Left lobe of liver (tissue), 2 donors: ENCODE results near the gene SFMBT2. TPM values are rescaled to one million over a fixed set of nuclear protein-coding genes. Genes with fewer than 3 reads are reported as not detected.
"Not testable (repeated sequence)": the region's sequence is repeated elsewhere in the genome, so short reads cannot be mapped to it uniquely, and the experiment has no call there.

Experiments
- ATAC-seq: fragments of 200-7000 bp; cut with Tn5 transposase; one replicate; pipeline ENCODE4 v1.9.1; 2020; ENCODE audit warnings: mild to moderate bottlenecking, moderate library complexity
- DNase-seq: peaks from one replicate; pipeline ENCODE4 v3.0.0-alpha.2; 2020; ENCODE audit warnings: low spot score
- total RNA-seq: library from RNA; stranded (reverse); gene quantifications from one replicate; pipeline ENCODE4 v1.2.1, GENCODE V29; 2021
- donor health status: DM: no; HTN: no; CAD: no; lungs with moderate emphysema.
- donor health status: DM: no; HTN: yes; CAD: no.

Gene SFMBT2
- total RNA-seq, 1 donor from 2014 or later = 1.1 TPM

DNA sequence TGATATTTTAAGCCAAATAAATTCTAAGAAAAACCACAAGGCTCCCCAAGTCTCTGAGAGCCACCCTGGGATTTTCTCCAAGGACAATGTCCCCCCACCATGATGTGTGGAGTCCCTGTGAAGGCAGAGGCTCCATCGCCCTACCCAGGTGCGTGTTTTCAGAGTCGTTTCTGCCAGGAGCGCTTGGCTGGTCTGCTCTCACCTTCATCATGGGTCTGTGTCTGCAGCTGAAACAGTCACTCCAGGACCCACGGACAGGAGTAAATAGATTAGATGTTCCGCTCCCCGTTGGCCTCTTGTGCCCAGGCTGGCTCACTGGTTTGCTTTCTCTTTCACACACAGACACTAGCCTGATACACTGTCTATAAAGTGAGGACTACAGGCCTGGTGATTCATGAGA is 217.5 kb downstream of the SFMBT2 start:
- ATAC-seq (no peak), DNase-seq (no peak)

DNA sequence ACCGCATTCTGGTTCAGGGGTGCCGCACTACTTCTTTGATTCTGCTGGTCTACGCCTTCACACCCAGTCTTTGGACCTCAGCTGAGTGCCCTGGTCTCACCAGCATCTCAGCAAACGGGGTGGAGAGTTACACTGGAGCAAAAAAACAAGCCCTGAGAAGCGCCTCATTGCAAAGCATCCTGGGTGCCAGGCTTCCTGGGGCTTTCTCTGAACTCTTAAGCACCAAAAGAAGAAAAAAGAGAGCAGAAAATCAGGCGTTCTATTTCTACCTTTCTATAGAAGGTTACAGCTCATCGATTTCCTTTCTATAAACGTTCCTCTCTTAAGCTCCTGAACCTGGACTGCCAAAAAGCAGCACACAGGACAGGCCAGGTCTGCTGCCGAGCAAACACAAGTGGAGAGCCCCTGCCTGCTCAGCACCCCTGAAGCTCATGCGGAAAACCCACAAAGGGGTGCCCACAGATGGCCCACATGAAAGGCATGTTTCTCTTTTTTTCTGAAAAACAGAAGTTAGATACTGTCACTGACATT is 217.9 kb downstream of the SFMBT2 start:
- no peak for ATAC-seq
- no peak for DNase-seq

DNA sequence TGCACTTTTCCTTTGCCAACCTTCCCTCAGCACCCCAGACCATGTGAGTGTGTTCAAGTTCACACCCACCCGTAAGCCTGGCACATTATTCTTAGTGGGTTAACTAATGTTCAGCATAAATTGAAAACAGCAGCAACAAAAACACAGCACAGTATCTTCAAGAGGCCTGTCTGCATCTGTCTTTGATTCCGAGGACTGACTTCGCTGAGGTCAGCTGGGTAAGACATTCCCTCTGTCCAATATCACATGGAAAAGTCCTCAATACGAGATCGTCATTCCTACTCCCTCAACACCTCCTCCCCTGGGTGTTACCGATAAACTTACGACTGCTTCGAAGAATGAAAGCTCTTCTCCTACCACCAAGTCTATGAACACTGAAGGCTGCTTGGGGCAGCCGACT is 218.8 kb downstream of the SFMBT2 start:
- DNase-seq (no peak), ATAC-seq (no peak)

DNA sequence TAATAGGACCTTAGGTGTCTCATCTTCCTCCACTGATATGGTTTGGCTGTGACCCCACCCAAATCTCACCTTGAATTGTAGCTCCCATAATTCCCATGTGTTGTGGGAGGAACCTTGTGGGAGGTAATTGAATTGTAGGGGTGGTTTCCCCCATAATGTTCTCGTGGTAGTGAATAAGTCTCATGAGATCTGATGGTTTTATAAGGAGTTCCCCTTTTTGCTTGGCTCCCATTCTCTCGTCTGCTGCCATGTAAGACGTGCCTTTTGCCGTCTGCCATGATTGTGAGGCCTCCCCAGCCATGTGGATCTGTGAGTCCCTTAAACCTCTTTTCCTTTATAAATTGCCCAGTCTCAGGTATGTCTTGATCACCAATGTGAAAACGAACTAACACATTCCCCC is 220.1 kb downstream of the SFMBT2 start:
- DNase-seq, ATAC-seq: not testable (repeated sequence)

DNA sequence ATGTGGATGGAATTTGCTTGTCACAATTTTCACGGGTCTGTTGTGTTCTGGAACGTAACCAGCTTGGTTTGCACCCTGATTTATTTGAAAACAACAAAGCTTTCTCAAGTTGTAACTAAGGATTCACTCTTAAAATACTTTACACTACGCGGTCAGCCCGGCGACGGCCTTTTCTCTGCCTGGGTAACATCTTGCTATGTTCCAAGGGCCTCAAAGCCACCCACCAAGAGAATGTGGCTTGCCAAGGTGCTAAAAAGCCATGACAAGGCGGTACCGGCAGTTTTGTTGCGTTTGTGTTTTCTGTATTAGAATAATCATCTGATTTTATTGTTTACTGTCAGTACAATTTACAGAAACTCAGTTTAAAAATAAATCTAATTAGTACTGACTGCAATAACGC is 220.9 kb downstream of the SFMBT2 start:
- DNase-seq (no peak), ATAC-seq (no peak)

DNA sequence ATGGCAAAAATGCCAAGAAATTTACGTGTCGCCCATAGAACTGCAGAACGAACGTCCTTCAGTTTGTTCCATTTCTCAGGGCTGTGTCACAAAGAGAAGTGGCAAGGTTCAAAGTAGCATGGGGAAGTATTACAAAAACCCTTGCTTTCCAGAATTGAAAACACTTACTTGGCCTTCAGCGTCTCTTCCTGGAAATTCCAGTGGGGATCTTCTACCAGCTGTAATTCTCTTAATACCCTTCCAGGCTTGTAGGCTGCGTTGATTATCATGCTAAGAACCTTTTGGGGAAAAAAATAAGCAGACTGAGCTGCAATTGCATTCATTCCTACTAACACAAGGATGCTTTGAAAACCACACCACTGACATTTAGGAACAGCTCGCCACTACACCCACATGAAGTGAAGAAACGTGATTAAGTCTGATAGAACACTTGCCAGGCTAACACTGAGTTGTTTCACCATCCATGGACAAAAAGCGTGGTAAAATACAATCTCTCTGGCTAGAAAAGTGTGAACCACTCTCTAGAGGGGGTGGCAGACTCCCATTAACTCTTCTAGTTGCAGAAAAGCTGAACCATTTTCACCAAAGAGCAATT is 222.3 kb downstream of the SFMBT2 start:
- DNase-seq = no peak
- ATAC-seq = no peak

DNA sequence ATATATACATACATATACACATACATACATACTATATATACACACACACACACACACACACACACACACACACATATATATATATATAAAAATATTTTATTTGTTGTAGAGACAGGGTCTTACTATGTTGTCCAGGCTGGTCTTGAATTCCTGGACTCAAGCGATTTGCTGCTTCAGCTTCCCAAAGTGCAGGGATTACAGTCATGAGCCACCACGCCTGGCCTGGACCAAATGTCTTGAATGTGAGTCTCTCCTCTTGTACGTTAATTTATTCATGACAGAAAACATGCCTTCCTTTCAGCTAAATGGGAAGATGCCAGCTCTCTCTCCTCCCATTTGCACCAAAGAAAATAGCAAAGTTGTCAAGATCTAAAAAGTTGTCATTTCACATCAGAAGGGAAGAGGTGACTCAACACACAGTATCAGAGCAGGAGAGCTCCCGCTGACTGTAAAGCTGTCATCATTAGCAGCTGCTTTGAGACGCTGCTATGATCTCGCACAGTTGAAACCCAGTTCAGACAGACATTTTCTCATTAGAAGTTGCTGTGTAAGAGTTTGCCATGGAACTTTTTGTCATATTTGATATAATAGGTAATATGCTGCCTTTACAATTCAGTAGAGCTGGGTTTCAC is 224.3 kb downstream of the SFMBT2 start:
- DNase-seq (no peak), ATAC-seq (no peak)

DNA sequence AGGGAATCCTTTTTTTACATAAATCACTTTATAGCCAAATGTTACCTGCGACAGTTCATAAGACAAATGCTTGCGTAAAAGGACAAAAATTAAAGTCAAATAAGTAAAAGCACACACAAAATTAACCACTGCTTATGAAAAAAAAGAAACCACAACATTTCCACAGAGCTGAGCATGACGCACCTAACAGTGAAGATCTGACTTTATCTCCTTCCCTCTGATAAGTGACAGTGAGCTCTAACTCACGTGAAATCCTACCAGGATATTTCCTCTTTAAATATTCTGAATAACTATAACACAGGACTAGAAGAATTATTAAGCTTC is 225.5 kb downstream of the SFMBT2 start:
- DNase-seq (no peak), ATAC-seq (no peak)

DNA sequence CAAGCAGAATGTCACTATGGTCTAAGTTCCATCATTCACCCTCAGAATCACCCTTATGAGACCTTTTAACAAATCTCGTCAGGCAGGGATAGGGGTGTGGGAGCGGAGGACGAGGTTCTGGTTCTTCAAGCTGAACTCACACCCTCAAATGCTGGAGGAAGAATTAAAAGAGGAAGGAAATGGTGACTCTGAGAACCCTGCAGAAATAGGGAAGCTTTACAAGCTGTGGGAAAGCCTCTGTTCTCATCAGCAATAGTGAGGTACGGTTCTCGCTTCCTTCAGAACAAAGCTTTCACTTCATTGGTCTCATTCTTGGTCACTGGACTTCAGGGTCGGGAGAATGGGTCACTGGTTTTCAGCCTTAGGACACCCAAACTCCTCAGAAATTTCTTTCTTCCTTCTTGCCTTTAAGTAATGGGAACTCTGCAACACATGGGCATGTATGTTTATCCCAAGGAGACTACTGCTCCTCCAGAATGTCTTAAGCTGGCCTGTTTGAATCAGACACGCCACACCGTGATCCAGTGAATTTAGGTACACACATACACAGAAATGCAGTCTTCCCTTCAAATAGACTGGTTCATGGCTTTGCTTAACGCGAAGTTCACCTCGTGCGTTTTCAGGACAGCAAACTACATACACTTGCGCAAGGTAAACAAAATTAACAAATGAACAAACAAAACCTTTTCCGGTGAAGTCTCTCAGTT is 226.0 kb downstream of the SFMBT2 start:
- ATAC-seq = peak; percentile 57
- no peak for DNase-seq

DNA sequence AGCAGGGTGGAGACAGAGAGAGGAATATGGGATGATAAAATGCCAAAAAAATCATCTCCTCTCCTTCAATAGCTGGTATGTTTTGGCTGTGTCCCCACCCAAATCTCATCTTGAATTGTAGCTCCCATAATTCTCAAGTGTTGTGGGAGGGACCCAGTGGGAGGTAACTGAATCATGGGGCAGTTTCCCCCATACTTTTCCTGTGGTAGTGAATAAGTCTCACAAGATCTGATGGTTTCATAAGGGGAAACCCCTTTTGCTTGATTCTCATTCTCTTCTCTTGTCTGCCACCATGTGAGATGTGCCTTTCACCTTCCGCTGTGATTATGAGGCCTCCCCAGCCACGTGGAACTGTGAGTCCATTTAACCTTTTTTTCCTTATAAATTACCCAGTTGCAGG is 226.7 kb downstream of the SFMBT2 start:
- not testable (repeated sequence) for ATAC-seq, DNase-seq

DNA sequence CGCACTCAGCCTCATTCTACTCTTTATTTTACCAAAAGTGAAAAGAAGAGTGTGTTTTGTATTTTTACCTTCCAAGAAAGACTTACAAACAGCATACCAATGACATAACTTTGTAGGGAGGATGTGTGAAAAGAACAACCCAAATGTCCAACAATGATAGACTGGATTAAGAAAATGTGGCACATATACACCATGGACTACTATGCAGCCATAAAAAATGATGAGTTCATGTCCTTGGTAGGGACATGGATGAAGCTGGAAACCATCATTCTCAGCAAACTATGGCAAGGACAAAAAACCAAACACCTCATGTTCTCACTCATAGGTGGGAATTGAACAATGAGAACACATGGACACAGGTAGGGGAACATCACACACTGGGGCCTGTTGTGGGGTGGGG is 228.5 kb downstream of the SFMBT2 start:
- DNase-seq, ATAC-seq: not testable (repeated sequence)

DNA sequence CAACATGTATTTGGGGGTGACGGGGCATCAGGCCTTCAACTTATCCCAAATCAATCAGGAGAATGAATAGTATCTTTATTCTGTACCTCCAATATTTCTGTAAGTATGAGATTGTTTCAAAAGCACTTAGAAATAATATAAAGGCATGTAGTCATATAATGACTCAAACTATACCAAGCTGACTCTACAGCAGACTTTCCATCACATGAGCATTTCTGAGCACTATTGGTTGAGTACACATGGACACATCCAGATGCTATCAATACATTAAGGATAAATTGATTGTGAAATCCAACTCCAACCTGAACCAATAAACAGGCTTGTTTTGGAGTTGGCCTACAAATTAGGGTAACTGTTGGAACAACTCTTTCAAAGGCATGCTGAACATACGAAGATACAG is 229.4 kb downstream of the SFMBT2 start:
- DNase-seq (no peak), ATAC-seq (no peak)

DNA sequence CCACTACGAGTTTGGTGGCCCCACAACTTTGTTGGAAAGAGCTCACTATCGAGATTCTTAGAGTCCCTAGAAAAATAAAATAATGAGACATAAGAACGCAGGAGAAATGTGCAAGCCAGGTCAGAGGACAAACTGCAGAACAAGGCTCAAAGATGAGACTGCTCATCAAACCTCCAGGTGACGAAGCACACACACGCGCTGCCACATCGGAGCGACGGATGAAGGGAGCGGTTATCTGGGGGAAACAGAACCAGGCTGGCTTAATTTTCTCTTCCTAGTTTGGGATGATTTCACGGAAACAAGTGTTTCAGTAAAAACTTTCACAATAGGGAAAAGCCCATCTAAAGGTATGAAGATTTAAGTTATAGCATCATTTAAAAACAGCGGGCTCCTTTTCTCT is 231.3 kb downstream of the SFMBT2 start:
- DNase-seq (no peak), ATAC-seq (no peak)

DNA sequence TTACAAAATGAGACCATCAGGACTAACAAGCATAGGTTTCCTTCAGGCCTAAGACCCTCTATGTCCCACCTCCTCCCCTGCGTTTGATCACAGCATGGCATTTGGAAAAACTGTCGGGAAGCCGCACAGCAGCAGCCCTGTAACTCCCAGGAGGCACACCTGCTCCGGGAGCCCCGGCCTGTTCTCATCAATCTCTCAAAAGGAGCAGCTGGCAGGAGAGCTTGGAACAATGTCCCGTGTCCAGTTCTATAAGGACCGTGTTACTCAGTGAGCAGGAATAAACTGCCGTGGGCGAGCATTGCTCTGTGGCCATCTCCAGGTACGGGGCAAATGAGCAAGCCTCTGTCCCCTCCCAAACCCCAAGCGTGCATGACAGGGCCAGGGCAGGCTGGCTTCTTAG is 236.9 kb downstream of the SFMBT2 start:
- DNase-seq (no peak), ATAC-seq (no peak)

DNA sequence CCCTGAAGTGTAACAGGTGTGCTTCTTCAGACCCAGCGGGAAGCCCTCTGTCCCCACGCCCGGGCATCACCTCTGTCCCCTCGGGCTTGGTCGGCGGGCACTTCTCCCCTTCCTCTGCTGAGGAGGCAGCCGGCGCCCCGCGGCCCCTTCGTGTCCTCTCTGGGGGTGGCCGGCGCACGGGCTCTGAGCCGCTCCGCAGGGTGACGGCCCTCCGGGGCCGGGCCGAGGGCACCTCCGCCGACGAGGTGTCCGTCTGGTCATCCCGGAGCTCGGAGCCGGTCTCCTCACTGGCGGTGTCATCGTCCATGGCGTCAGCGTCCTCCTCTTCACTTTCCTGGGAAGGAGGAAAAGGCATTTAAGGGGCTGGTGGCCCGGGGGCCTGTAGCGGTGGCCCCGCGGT is 239.0 kb downstream of the SFMBT2 start:
- DNase-seq (no peak), ATAC-seq (no peak)

DNA sequence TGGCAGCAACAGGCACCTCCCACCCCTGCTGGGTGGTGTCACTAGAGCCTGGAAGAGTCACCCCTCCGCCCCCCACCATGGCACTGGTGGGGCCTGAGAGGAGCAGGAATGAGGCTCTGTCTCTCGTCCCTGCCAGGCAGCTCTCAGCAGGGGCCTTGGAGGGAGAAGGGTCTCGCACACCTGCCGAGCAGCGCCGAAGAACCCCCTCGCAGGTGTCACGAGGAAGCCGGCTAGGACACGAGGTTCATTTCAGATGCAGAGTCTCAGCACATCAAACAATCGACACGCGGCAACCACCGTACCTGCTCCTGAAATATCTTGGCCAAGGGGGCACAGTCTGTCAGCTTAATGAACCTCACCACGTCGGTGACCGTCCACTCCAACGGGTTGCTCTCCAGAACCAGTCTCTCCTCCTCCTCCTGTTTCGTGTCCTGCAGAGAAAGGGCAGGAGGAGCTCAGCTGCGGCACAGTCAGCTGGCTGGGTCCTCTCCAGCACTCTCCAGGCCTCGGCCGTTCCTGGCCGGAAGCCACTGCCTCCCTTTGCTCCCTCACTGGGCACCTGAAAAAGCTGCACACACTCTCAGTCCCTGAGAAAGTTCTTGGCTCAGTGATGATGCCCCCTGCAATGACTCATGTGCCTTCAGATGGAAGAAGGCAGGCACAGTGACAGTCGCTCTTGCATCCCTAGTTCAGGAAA is 240.1 kb downstream of the SFMBT2 start:
- ATAC-seq = no peak

DNA sequence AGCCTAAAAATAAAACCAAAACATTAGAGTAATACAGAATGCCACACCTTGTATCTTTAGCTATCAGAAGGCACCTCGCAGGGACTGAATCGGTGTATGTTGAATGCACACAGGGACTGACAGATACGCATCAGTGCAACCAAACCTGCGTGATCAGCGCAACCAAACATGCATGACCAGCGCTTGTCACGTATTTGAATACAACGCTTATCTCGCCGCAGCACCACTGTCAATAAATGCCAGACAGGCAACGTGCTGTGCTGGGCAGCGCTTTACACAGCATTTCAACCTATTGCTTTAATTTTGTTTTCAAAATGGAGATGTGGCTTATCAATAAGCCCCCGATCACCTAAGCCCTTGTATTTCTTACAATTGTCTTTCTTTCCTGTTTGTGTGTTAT is 242.4 kb downstream of the SFMBT2 start:
- ATAC-seq = no peak
- DNase-seq = no peak

More for the DNA sequence above, 240.1 kb downstream of the SFMBT2 start:
- no peak for DNase-seq

DNA sequence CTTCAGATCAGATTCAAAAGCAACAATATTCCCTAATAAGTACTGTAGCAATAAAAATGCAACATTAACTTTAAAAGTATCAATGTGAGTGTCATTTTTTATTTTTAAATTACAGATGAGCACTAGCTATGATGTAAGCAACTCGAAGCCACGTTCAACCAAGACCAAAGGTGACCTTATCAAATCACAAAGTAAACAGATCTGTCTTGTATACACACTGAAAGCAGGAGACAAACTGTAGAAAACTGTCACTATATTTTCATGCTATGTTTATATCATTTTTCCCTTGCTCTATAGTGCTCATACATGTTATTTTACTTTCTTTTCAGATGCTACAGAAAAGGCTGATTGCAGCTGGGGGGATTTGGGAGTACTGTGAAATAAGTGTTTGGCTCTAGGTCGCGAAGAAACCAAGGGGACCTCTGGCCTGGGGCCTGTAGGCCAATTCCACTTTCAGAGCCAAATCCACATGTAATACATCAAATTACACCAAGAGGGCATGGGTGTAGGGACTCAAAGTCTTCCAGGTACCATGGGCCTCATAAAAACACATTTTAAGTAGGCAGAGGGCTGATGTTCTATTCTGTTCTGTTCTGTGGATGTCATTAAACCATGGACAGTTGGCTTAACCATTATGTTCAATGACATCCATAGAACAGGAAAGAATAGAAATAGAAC is 245.2 kb downstream of the SFMBT2 start:
- DNase-seq (no peak), ATAC-seq (peak; percentile 72)

DNA sequence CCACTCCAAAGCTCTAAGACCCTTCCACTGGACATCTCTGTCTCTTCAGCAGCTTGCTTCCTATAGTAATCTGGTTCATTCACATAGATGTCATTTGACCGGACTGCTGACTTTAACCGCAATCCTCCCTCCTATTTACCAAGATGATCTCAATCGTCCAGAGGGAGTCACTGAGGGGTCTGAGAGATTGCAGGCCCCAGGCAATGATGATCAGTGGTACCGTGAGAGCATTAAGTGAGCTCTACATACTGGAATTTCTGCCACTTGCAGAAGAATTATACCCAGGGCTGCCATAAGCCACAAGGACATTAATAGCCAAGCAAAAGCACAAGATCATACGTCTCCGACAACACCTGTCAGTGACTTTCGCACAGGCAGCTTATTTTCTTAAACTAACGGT is 245.9 kb downstream of the SFMBT2 start:
- DNase-seq = no peak
- ATAC-seq = no peak

DNA sequence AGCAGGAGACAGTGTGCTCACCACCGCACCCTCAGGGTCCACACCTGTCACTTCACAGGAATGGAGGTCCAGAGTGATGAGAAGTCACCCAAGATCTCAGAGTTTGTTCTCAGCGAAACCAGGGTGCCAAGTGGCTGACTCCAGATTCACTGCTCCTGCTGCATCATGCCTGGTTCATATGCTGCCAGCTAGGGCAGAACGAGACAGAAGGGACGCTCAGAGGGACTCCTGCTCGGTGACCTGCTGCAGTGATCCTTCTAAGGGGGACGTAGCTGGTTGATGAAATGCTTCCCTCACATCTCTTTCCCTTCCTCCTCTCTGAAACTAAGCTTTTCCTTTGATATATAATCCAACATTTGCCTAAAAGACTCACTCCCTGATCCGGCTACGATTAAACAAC is 248.5 kb downstream of the SFMBT2 start:
- no peak for ATAC-seq
- DNase-seq = no peak
